Measurements from ENCODE around the gene RPS6KA2. TPM values are rescaled to one million over a fixed set of nuclear protein-coding genes. Genes with fewer than 3 reads are reported as not detected.

Gene RPS6KA2
- polyA plus RNA-seq, 1 experiment = 70.9 TPM

- no peak for TF ChIP-seq CTCF (IDR thresholded peaks at IDR 0.05; ENCODE audit: low read depth, low read length)
- CTCF ChIA-PET = no interaction called here
- no peaks in the 10 kb centered on the region for H3K27me3 ChIP-seq (ENCODE audit: control insufficient read depth, insufficient read depth, low read length)
- no peak overlapping the region for H3K4me3 ChIP-seq (ENCODE audit: low read depth, low read length)
- H3K9me3 ChIP-seq (ENCODE audit: control insufficient read depth, insufficient read depth, low read length) = peaks cover 6% of the 10 kb centered on the region; the same call in 1 of the 2 replicates
- no peak overlapping the region for H3K27ac ChIP-seq (ENCODE audit: low read depth, low read length)
- POLR2A ChIA-PET = no interaction called here
- DNase-seq (ENCODE audit: low read depth, low spot score) = no peak
Observed at GRCh38 chr6:166570929-166571713, 55.9 kb downstream of the RPS6KA2 start.

GRCh38 chr6:166569206-166569605 is 57.8 kb downstream of the RPS6KA2 start:
- no peak for TF ChIP-seq CTCF (IDR thresholded peaks at IDR 0.05; ENCODE audit: low read depth, low read length)
- no peak for DNase-seq (ENCODE audit: low read depth, low spot score)
- H3K9me3 ChIP-seq (ENCODE audit: control insufficient read depth, insufficient read depth, low read length) = peaks cover 6% of the 10 kb centered on the region; the same call in 1 of the 2 replicates
- no peak overlapping the region for H3K4me3 ChIP-seq (ENCODE audit: low read depth, low read length)
- no peak overlapping the region for H3K27ac ChIP-seq (ENCODE audit: low read depth, low read length)
- ChIA-PET CTCF (no interaction called here), POLR2A (no interaction called here)
- H3K27me3 ChIP-seq (ENCODE audit: control insufficient read depth, insufficient read depth, low read length) = no peaks in the 10 kb centered on the region

GRCh38 chr6:166567813-166568212 is 59.2 kb downstream of the RPS6KA2 start:
- POLR2A ChIA-PET = no interaction called here
- CTCF ChIA-PET = no interaction called here
- H3K4me3 ChIP-seq (ENCODE audit: low read depth, low read length) = no peak overlapping the region
- no peaks in the 10 kb centered on the region for H3K27me3 ChIP-seq (ENCODE audit: control insufficient read depth, insufficient read depth, low read length)
- H3K27ac ChIP-seq (ENCODE audit: low read depth, low read length) = peak overlapping the region; percentile 68
- no peak for DNase-seq (ENCODE audit: low read depth, low spot score)
- no peak for TF ChIP-seq CTCF (IDR thresholded peaks at IDR 0.05; ENCODE audit: low read depth, low read length)
- peaks cover 6% of the 10 kb centered on the region; the same call in 1 of the 2 replicates for H3K9me3 ChIP-seq (ENCODE audit: control insufficient read depth, insufficient read depth, low read length)

GRCh38 chr6:166567107-166567506 is 59.9 kb downstream of the RPS6KA2 start:
- ChIA-PET CTCF (no interaction called here), POLR2A (no interaction called here)
- no peaks in the 10 kb centered on the region for H3K27me3 ChIP-seq (ENCODE audit: control insufficient read depth, insufficient read depth, low read length)
- H3K9me3 ChIP-seq (ENCODE audit: control insufficient read depth, insufficient read depth, low read length) = peaks cover 6% of the 10 kb centered on the region; the same call in 1 of the 2 replicates
- no peak overlapping the region for H3K4me3 ChIP-seq (ENCODE audit: low read depth, low read length)
- no peak for TF ChIP-seq CTCF (IDR thresholded peaks at IDR 0.05; ENCODE audit: low read depth, low read length)
- peak overlapping the region; percentile 68 for H3K27ac ChIP-seq (ENCODE audit: low read depth, low read length)
- peak; percentile 86 for DNase-seq (ENCODE audit: low read depth, low spot score)

All from AG04450 (cell line).